Measurements from ENCODE around the gene HOXA1.

Gene HOXA1

GRCh38 chr7:27110186-27111031 lies 14.6 kb upstream of the HOXA1 start:
- no peaks in the 10 kb centered on the region for H3K9me3 ChIP-seq (ENCODE audit: control insufficient read depth, insufficient read depth, low read depth, low read length)
- peaks cover 11 to 25% of the 10 kb centered on the region in 2 experiments for H3K36me3 ChIP-seq (ENCODE audit: control insufficient read depth in 2 of 2, insufficient read depth in 1 of 2, low read length in 2 of 2)
- POLR2A ChIA-PET: interaction anchor here (0.7 to 3.2 kb wide), 8 partner anchors 10 to 246 kb away, joined by 3 to 31 read pairs (median 4); partner anchors contain the start of genes HOXA1, HOXA4 and SKAP2
- CTCF ChIA-PET: interaction anchor here (0.7 to 1.9 kb wide), 7 partner anchors 10 to 256 kb away, joined by 3 to 6 read pairs (median 4); partner anchors contain the start of genes HOXA4 and HOXA5
- H3K4me1 ChIP-seq (ENCODE audit: control insufficient read depth, insufficient read depth, low read length): peaks cover 6% of the 10 kb centered on the region
- H3K27ac ChIP-seq (ENCODE audit: extremely low read depth, low read depth, low read length): peak overlapping the region; percentile 99
- H3K4me3 ChIP-seq (ENCODE audit: low read depth, low read length): peak overlapping the region; percentile 70
- TF ChIP-seq OVOL3 (tag by site-specific recombination; IDR thresholded peaks at IDR 0.05): no peak
- TF ChIP-seq, protein P1, sequence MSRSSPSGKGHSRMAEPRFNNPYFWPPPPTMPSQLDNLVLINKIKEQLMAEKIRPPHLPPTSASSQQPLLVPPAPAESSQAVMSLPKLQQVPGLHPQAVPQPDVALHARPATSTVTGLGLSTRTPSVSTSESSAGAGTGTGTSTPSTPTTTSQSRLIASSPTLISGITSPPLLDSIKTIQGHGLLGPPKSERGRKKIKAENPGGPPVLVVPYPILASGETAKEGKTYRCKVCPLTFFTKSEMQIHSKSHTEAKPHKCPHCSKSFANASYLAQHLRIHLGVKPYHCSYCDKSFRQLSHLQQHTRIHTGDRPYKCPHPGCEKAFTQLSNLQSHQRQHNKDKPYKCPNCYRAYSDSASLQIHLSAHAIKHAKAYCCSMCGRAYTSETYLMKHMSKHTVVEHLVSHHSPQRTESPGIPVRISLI (tag by site-specific recombination; IDR thresholded peaks at IDR 0.05): no peak
- TF ChIP-seq TCF7L2 (IDR thresholded peaks at IDR 0.05; ENCODE audit: borderline replicate concordance, low read depth, low read length): no peak
- TF ChIP-seq KLF16 (tag by site-specific recombination; IDR thresholded peaks at IDR 0.05): no peak
- TF ChIP-seq ZNF223 (tag by site-specific recombination; IDR thresholded peaks at IDR 0.05): no peak
- no peak for TF ChIP-seq ZNF670 (tag by site-specific recombination; IDR thresholded peaks at IDR 0.05; ENCODE audit: low read depth)
- TF ChIP-seq ZNF660 (tag by site-specific recombination; IDR thresholded peaks at IDR 0.05): 0 out of 2 replicates have a peak, but pooled peaks have one; percentile 46
- no peak for TF ChIP-seq ZNF394 (tag by site-specific recombination; IDR thresholded peaks at IDR 0.05; ENCODE audit: borderline replicate concordance)
- TF ChIP-seq ZNF626 (tag by site-specific recombination; IDR thresholded peaks at IDR 0.05): no peak
- TF ChIP-seq INSM2 (tag by site-specific recombination; IDR thresholded peaks at IDR 0.05): 0 out of 2 replicates have a peak, but pooled peaks have one; percentile 42
- no peak for TF ChIP-seq GLIS2 (tag by site-specific recombination; IDR thresholded peaks at IDR 0.05)
- no peak for TF ChIP-seq ZNF837 (tag by site-specific recombination; IDR thresholded peaks at IDR 0.05)
- TF ChIP-seq, protein P2, sequence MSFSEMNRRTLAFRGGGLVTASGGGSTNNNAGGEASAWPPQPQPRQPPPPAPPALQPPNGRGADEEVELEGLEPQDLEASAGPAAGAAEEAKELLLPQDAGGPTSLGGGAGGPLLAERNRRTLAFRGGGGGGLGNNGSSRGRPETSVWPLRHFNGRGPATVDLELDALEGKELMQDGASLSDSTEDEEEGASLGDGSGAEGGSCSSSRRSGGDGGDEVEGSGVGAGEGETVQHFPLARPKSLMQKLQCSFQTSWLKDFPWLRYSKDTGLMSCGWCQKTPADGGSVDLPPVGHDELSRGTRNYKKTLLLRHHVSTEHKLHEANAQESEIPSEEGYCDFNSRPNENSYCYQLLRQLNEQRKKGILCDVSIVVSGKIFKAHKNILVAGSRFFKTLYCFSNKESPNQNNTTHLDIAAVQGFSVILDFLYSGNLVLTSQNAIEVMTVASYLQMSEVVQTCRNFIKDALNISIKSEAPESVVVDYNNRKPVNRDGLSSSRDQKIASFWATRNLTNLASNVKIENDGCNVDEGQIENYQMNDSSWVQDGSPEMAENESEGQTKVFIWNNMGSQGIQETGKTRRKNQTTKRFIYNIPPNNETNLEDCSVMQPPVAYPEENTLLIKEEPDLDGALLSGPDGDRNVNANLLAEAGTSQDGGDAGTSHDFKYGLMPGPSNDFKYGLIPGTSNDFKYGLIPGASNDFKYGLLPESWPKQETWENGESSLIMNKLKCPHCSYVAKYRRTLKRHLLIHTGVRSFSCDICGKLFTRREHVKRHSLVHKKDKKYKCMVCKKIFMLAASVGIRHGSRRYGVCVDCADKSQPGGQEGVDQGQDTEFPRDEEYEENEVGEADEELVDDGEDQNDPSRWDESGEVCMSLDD (tag by site-specific recombination; IDR thresholded peaks at IDR 0.05): no peak
- TF ChIP-seq ZNF221 (tag by site-specific recombination; IDR thresholded peaks at IDR 0.05; ENCODE audit: borderline replicate concordance): no peak
- no peak for TF ChIP-seq ZNF560 (tag by site-specific recombination; IDR thresholded peaks at IDR 0.05; ENCODE audit: borderline replicate concordance)
- TF ChIP-seq ZNF596 (tag by site-specific recombination; IDR thresholded peaks at IDR 0.05): no peak
- no peak for TF ChIP-seq KLF8 (tag by site-specific recombination; IDR thresholded peaks at IDR 0.05)
- peak; percentile 97 for TF ChIP-seq FEZF1 (tag by site-specific recombination; IDR thresholded peaks at IDR 0.05)
- TF ChIP-seq EGR2 (tag by site-specific recombination; IDR thresholded peaks at IDR 0.05; ENCODE audit: low read depth): no peak
- TF ChIP-seq ZNF561 (tag by site-specific recombination; IDR thresholded peaks at IDR 0.05; ENCODE audit: borderline replicate concordance): no peak
- TF ChIP-seq ZNF26 (tag by site-specific recombination; IDR thresholded peaks at IDR 0.05): no peak
- no peak for TF ChIP-seq ZNF692 (tag by site-specific recombination; IDR thresholded peaks at IDR 0.05)
- TF ChIP-seq ZBTB21 (tag by site-specific recombination; IDR thresholded peaks at IDR 0.05): no peak
- no peak for TF ChIP-seq ZNF830 (tag by site-specific recombination; IDR thresholded peaks at IDR 0.05; ENCODE audit: low read depth)
- no peak for TF ChIP-seq ZNF202 (tag by site-specific recombination; IDR thresholded peaks at IDR 0.05; ENCODE audit: borderline replicate concordance)
- TF ChIP-seq PRDM6 (tag by site-specific recombination; IDR thresholded peaks at IDR 0.05): no peak
- no peak for TF ChIP-seq ZBTB17 (tag by site-specific recombination; IDR thresholded peaks at IDR 0.05)

Measured in HEK293 (cell line).